Mesenchymal stem cell (in vitro differentiated cells and primary cell): Measurements from ENCODE around the gene RNF11.

ENCODE experiments used
- DNase-seq: peaks from one replicate; pipeline ENCODE4 v3.0.0-alpha.2; 2013
- H2AFZ ChIP-seq: one replicate; pipeline ENCODE4 v1.6.1; 2013; ENCODE audit warnings: low read depth, mild to moderate bottlenecking, control low read depth, inconsistent platforms, low read length, moderate library complexity
- H2AK5ac ChIP-seq: 2 replicates; pipeline ENCODE4 v1.6.1; 2013; ENCODE audit warnings: low read length, moderate library complexity, mild to moderate bottlenecking, inconsistent platforms; ENCODE audit not compliant: severe bottlenecking
- H2BK120ac ChIP-seq: one replicate; pipeline ENCODE4 v1.6.1; 2013; ENCODE audit warnings: low read depth, mild to moderate bottlenecking, inconsistent platforms, low read length, moderate library complexity
- H2BK12ac ChIP-seq, 2 experiments: one replicate each; pipeline ENCODE4 v1.6.1; 2013; ENCODE audit warnings: inconsistent platforms in 2 of 2, low read length in 2 of 2, mild to moderate bottlenecking in 2 of 2, moderate library complexity in 2 of 2, control low read depth in 1 of 2
- H2BK15ac ChIP-seq: one replicate; pipeline ENCODE4 v1.6.1; 2013; ENCODE audit warnings: mild to moderate bottlenecking, low read depth, inconsistent platforms; ENCODE audit not compliant: poor library complexity, severe bottlenecking
- H2BK5ac ChIP-seq: 2 replicates; pipeline ENCODE4 v1.6.1; 2013; ENCODE audit warnings: low read depth, mild to moderate bottlenecking, low read length, control low read depth, inconsistent platforms; ENCODE audit not compliant: poor library complexity, severe bottlenecking
- H3K14ac ChIP-seq, 2 experiments: one replicate each; pipeline ENCODE4 v1.6.1; 2013; ENCODE audit warnings: inconsistent platforms in 2 of 2, low read length in 2 of 2, control low read depth in 1 of 2, mild to moderate bottlenecking in 1 of 2, moderate library complexity in 1 of 2
- H3K18ac ChIP-seq, 2 experiments: one replicate each; pipeline ENCODE4 v1.6.1; 2013; ENCODE audit warnings: inconsistent platforms in 2 of 2, low read length in 2 of 2, control low read depth in 1 of 2, low read depth in 1 of 2, mild to moderate bottlenecking in 1 of 2
- H3K23ac ChIP-seq, 2 experiments: one replicate each; pipeline ENCODE4 v1.6.1; 2013; ENCODE audit warnings: inconsistent platforms in 2 of 2, low read length in 2 of 2, mild to moderate bottlenecking in 2 of 2, moderate library complexity in 2 of 2, control low read depth in 1 of 2
- H3K27ac ChIP-seq: 2 replicates; pipeline ENCODE4 v1.5.1; 2013; ENCODE audit warnings: mild to moderate bottlenecking, moderate library complexity, low read length, control low read depth, inconsistent platforms; ENCODE audit not compliant: poor library complexity, severe bottlenecking
- H3K27me3 ChIP-seq, 2 experiments: 2 replicates each; pipeline versions ENCODE4 v1.6.1 to v1.7.0; 2013; ENCODE audit warnings: low read length in 2 of 2, mild to moderate bottlenecking in 2 of 2, moderate library complexity in 2 of 2, control low read depth in 1 of 2, inconsistent platforms in 1 of 2; ENCODE audit not compliant: control insufficient read depth in 1 of 2, insufficient read depth in 1 of 2
- H3K36me3 ChIP-seq, 2 experiments: 2 replicates each; pipeline versions ENCODE4 v1.6.1 to v1.7.0; 2013; ENCODE audit warnings: low read length in 2 of 2, control low read depth in 1 of 2, inconsistent platforms in 1 of 2, low read depth in 1 of 2, mild to moderate bottlenecking in 1 of 2; ENCODE audit not compliant: insufficient read depth in 2 of 2, control insufficient read depth in 1 of 2
- H3K4ac ChIP-seq, 2 experiments: one replicate each; pipeline ENCODE4 v1.6.1; 2013; ENCODE audit warnings: inconsistent platforms in 2 of 2, low read length in 2 of 2, mild to moderate bottlenecking in 2 of 2, moderate library complexity in 2 of 2, control low read depth in 1 of 2, low read depth in 1 of 2
- H3K4me1 ChIP-seq: 2 replicates; pipeline ENCODE4 v1.6.1; 2013; ENCODE audit warnings: low read depth, low read length, control low read depth; ENCODE audit not compliant: control insufficient read depth, insufficient read depth
- H3K4me2 ChIP-seq: 2 replicates; pipeline ENCODE4 v1.6.1; 2013; ENCODE audit warnings: low read length, mild to moderate bottlenecking, inconsistent platforms; ENCODE audit not compliant: poor library complexity, severe bottlenecking
- H3K4me3 ChIP-seq, 2 experiments: 2 replicates each; pipeline versions ENCODE4 v1.5.1 to v1.7.0; 2013; ENCODE audit warnings: low read length in 2 of 2, mild to moderate bottlenecking in 2 of 2, control low read depth in 1 of 2, low read depth in 1 of 2; ENCODE audit not compliant: insufficient read depth in 1 of 2
- H3K79me1 ChIP-seq: replicated peaks from 2 replicates; pipeline ENCODE4 v1.6.1; 2013; ENCODE audit warnings: mild to moderate bottlenecking, control low read depth, low read length, inconsistent platforms; ENCODE audit not compliant: poor library complexity, severe bottlenecking
- H3K9ac ChIP-seq: 2 replicates; pipeline ENCODE4 v1.7.0; 2013; ENCODE audit warnings: mild to moderate bottlenecking, low read length, moderate library complexity
- H3K9me3 ChIP-seq: 2 replicates; pipeline ENCODE4 v1.7.0; 2013; ENCODE audit warnings: mild to moderate bottlenecking, low read length; ENCODE audit not compliant: control insufficient read depth
- H4K8ac ChIP-seq: one replicate; pipeline ENCODE4 v1.6.1; 2013; ENCODE audit warnings: inconsistent platforms, mild to moderate bottlenecking, low read length, moderate library complexity
- H4K91ac ChIP-seq: one replicate; pipeline ENCODE4 v1.6.1; 2013; ENCODE audit warnings: mild to moderate bottlenecking, low read length, inconsistent platforms
- WGBS: methylation state at CpG from one replicate; pipeline ENCODE4 v1.1.7; 2013; ENCODE audit warnings: mixed read lengths; 5-methylcytosine and 5-hydroxymethylcytosine counted together

RNF11 gene

DNA sequence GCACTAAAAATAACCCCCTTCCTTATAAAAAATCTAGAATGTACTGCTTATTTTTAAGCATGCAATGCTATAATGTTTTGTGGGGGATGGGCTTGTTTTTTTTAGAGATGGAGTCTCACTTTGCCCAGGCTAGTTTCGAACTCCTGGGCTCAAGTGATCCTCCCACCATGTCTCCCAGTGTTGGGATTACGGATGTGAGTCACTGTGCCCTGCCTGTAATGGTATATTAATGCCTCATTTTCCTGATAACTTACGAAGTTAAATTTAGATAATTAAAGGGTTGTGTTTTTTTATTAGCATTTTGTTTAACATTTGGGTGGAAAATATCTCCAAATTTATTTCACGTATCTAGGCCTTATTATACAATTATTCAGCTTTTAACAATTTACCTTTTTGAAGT is 6.5 kb downstream of the RNF11 start:
- peaks cover 10% of the 10 kb centered on the region for H3K4me1 ChIP-seq
- no peak overlapping the region for H3K9ac ChIP-seq
- H3K4ac ChIP-seq: no peak overlapping the region
- H2BK12ac ChIP-seq: no peak overlapping the region
- no peak overlapping the region for H3K18ac ChIP-seq
- H3K14ac ChIP-seq: no peak overlapping the region
- H2BK15ac ChIP-seq: no peak overlapping the region
- no peaks in the 10 kb centered on the region for H3K27me3 ChIP-seq
- H2AFZ ChIP-seq: no peak overlapping the region
- no peak for DNase-seq
- no peak overlapping the region for H2BK5ac ChIP-seq
- no peak overlapping the region for H3K27ac ChIP-seq
- H4K8ac ChIP-seq: no peak overlapping the region
- 91% methylated on average over 4 of the region's 4 CpGs for WGBS
- peaks cover 0 to 2% of the 10 kb centered on the region in 2 experiments for H3K36me3 ChIP-seq
- H3K9me3 ChIP-seq: no peaks in the 10 kb centered on the region
- H2BK120ac ChIP-seq: no peak overlapping the region
- no peak overlapping the region for H3K4me3 ChIP-seq
- H3K4me2 ChIP-seq: no peak overlapping the region
- no peak overlapping the region for H3K23ac ChIP-seq
- H3K79me1 ChIP-seq: no peaks in the 10 kb centered on the region
- no peak overlapping the region for H4K91ac ChIP-seq
- no peak overlapping the region for H2AK5ac ChIP-seq

DNA sequence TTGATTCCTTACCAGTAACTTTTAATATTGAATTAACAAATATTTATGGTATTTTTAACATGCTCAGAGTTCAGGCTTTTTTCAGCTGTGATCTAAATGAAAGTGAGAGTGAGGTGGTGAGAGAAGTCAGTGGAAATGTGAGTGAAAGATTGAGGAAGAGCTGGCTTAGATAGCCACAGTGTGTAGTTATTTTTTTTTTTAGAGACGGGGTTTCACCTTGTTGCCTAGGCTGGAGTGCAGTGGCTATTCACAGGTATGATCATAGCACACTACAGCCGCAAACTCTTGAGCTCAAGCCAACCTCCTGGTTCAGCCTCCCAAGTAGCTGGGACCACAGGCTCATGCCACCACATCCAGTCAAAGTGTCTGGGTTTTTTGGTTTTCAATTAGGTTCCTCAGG is 10.9 kb downstream of the RNF11 start:
- no peak overlapping the region for H2AK5ac ChIP-seq
- H3K9me3 ChIP-seq: no peaks in the 10 kb centered on the region
- no peak overlapping the region for H3K14ac ChIP-seq
- no peak overlapping the region for H3K18ac ChIP-seq
- no peak overlapping the region for H2BK15ac ChIP-seq
- no peak overlapping the region for H4K91ac ChIP-seq
- no peak overlapping the region for H3K4ac ChIP-seq
- peaks cover 0 to 6% of the 10 kb centered on the region in 2 experiments for H3K36me3 ChIP-seq
- H3K4me2 ChIP-seq: no peak overlapping the region
- H2AFZ ChIP-seq: no peak overlapping the region
- no peak overlapping the region for H3K9ac ChIP-seq
- no peak overlapping the region for H3K27ac ChIP-seq
- H2BK12ac ChIP-seq: no peak overlapping the region
- 100% methylated on average over 2 of the region's 2 CpGs for WGBS
- no peaks in the 10 kb centered on the region for H3K27me3 ChIP-seq
- no peaks in the 10 kb centered on the region for H3K79me1 ChIP-seq
- no peak overlapping the region for H4K8ac ChIP-seq
- no peak overlapping the region for H3K23ac ChIP-seq
- peaks cover 5% of the 10 kb centered on the region for H3K4me1 ChIP-seq
- H3K4me3 ChIP-seq: no peak overlapping the region
- no peak overlapping the region for H2BK5ac ChIP-seq
- no peak for DNase-seq
- H2BK120ac ChIP-seq: no peak overlapping the region

DNA sequence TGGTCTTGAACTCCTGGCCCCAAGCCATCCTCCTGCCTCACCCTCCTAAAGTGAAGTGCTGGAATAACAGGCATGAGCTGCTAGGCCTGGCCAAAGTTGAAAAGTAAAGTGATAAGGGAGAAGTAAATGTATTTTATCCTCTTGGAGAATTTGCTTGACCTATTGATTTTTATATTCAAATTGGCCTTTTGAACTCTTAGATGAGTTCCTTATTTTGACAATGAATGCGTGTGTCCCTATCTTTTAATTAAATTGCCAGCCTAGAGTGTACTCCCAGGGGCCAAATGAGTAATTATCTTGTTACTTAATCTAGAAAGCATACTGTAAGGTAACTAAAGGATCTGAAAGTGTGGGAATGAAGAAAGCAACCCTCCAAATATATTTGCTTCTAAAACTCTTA is 11.4 kb downstream of the RNF11 start:
- Histone ChIP-seq H2BK120ac (no peak overlapping the region), H4K8ac (no peak overlapping the region), H3K27ac (no peak overlapping the region), H3K18ac (no peak overlapping the region), H3K14ac (no peak overlapping the region), H3K36me3 (peaks cover 0 to 6% of the 10 kb centered on the region in 2 experiments), H4K91ac (no peak overlapping the region), H3K4me2 (no peak overlapping the region), H3K4ac (no peak overlapping the region), H3K23ac (no peak overlapping the region), H3K9me3 (no peaks in the 10 kb centered on the region), H3K9ac (no peak overlapping the region), H3K79me1 (no peaks in the 10 kb centered on the region), H2AFZ (no peak overlapping the region), H3K4me3 (no peak overlapping the region), H2BK15ac (no peak overlapping the region), H2BK5ac (no peak overlapping the region), H2BK12ac (no peak overlapping the region), H3K4me1 (peaks cover 4% of the 10 kb centered on the region), H3K27me3 (no peaks in the 10 kb centered on the region), H2AK5ac (no peak overlapping the region)
- no CpG with 5 or more reads among the region's 1 CpG for WGBS
- no peak for DNase-seq

DNA sequence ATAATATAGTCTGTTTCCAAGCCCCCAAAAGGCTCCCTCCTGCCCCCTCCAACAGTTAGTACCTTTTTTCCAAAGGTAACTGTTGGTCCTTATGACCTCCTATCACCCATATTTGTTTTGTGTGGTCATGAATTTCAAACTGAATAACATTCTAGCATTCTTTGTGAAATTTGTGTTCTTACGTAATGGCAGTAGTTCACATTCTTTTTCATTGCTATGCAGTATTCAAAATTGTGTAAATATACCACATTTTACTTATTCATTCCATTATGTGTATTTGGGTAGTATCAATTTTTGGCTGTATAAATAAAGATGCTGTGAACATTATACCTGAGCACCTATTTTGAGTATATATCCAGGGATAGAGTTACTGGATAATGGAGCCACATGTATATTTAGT is 13.4 kb downstream of the RNF11 start:
- no peaks in the 10 kb centered on the region for H3K27me3 ChIP-seq
- no peak overlapping the region for H2BK5ac ChIP-seq
- no peak overlapping the region for H2BK120ac ChIP-seq
- no peak overlapping the region for H3K14ac ChIP-seq
- no peak overlapping the region for H4K91ac ChIP-seq
- peaks cover 4% of the 10 kb centered on the region for H3K4me1 ChIP-seq
- H2BK15ac ChIP-seq: no peak overlapping the region
- H3K36me3 ChIP-seq: peaks cover 0 to 6% of the 10 kb centered on the region in 2 experiments
- H4K8ac ChIP-seq: no peak overlapping the region
- H3K4me3 ChIP-seq: no peak overlapping the region
- no peaks in the 10 kb centered on the region for H3K9me3 ChIP-seq
- H3K27ac ChIP-seq: no peak overlapping the region
- WGBS: no CpG with 5 or more reads among the region's 1 CpG
- no peak overlapping the region for H3K4ac ChIP-seq
- no peak overlapping the region for H3K9ac ChIP-seq
- no peak overlapping the region for H2AK5ac ChIP-seq
- H2BK12ac ChIP-seq: no peak overlapping the region
- no peak overlapping the region for H2AFZ ChIP-seq
- H3K4me2 ChIP-seq: no peak overlapping the region
- no peak for DNase-seq
- H3K18ac ChIP-seq: no peak overlapping the region
- peaks cover 1% of the 10 kb centered on the region for H3K79me1 ChIP-seq
- H3K23ac ChIP-seq: no peak overlapping the region
